GM19468 (cell line): ENCODE measurements around the gene KCNMA1.

Experiments
- ATAC-seq: cut with Tn5 transposase; IDR thresholded peaks from one replicate; pipeline ENCODE4 v1.9.1; 2021; ENCODE audit warnings: mild to moderate bottlenecking, moderate library complexity, moderate number of reproducible peaks; ENCODE audit not compliant: unreplicated experiment; ENCODE audit errors: extremely low read depth

The KCNMA1 gene

DNA sequence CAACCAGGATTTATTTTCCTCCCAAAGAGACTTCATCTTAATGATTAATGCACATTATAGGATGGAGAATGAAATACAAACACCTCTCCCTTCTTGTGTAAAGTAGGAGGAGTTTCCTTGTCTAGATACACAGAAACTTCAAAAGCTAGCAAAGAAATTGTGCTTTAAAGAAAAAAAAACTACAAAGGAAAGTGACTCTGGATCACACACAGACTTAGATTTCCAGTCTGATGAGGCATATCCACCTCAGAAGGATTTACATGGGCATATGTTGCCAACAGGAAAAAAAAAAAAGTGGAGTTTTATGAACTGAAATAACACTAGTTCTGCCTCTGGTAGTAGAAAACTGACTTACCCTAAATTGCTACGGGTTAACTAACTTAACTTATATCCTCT is 449.6 kb downstream of the KCNMA1 start:
- no peak for ATAC-seq

GRCh38 chr10:77187376-77187999 is 450.1 kb downstream of the KCNMA1 start:
- no peak for ATAC-seq

GRCh38 chr10:77186936-77187335 is 450.7 kb downstream of the KCNMA1 start:
- ATAC-seq = no peak

GRCh38 chr10:77185696-77186095 is 451.9 kb downstream of the KCNMA1 start:
- no peak for ATAC-seq

DNA sequence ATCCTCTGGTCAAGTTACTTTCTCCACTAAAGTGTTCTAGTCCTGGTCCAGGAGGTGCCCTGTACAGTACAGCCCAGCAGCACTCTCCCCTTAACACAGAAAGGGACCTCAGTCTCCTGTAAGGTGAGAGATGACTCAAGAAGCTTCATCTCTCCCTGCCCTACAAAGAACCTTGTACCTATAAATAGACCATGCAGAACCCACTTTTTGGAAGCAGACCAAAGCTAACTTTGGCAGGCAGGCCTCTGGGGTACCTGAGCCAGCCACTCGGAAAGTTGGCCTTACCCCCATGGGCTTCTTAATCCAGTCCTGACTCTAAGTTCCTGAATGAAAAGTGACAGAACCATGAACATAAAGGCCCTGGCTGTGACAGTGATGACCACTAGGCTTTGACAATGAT is 454.8 kb downstream of the KCNMA1 start:
- ATAC-seq = no peak

GRCh38 chr10:77180794-77181193 is 456.8 kb downstream of the KCNMA1 start:
- no peak for ATAC-seq

- ATAC-seq = no peak
Observed at GRCh38 chr10:77180104-77180503, 457.5 kb downstream of the KCNMA1 start.

- no peak for ATAC-seq
Observed at GRCh38 chr10:77179015-77179695, 458.5 kb downstream of the KCNMA1 start.

DNA sequence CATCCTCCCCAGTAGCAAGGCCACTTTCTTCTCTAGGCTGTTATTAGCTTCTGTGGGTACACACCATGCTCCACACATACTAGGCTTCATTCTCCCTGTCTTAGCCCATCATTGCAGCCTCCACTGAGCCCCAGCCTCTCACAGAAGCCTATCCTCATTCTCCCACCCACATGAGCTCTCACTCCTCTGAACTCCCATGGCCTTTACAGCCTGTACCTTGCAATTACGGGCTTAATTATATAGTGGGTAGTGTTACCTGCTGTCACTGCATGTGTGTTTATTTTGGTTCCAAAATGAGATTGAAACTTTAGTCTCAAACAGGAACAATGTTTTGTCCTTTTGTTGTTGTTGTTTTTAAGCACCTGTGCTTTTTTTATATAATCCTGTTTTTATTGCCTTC is 460.0 kb downstream of the KCNMA1 start:
- no peak for ATAC-seq

DNA sequence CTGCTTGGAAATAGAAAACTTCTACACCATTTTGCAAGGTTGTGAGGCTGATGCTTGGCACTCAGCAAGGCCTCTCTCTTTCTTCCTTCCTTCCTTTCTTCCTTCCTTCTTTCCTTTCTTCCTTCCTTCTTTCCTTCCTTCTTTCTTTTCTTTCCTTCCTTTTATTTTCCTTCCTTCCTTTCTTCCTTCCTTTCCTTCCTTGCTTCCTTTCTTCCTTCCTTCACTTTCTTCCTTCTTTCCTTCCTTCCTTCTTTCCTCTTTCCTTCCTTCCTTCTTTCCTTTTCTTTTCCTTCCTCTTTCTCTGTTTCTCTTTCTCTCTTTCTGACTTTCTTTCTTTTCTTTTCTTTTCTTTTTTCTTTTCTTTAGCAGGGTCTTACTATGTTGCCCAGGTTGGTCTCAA is 460.4 kb downstream of the KCNMA1 start:
- no peak for ATAC-seq

DNA sequence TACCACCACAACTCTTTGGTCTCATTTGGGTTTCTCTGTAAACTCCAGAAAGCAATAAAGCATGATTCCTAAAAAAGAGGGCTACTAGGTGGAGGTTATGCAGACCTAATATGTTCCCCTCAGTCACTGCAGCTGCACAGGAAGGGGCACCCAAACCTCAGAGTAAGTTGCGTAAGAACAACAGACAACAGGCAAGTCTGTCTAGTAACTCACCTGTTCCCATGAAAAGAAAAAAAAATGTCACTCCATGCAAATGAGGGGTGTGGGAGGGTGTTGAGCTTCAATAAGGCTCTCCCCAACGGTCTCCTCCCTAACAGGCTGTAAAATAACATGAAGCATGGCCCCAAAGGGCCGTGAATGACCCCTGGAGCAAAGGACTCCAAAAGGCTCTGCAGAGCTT is 461.4 kb downstream of the KCNMA1 start:
- ATAC-seq = no peak

GRCh38 chr10:77175631-77176222 is 461.9 kb downstream of the KCNMA1 start:
- no peak for ATAC-seq

DNA sequence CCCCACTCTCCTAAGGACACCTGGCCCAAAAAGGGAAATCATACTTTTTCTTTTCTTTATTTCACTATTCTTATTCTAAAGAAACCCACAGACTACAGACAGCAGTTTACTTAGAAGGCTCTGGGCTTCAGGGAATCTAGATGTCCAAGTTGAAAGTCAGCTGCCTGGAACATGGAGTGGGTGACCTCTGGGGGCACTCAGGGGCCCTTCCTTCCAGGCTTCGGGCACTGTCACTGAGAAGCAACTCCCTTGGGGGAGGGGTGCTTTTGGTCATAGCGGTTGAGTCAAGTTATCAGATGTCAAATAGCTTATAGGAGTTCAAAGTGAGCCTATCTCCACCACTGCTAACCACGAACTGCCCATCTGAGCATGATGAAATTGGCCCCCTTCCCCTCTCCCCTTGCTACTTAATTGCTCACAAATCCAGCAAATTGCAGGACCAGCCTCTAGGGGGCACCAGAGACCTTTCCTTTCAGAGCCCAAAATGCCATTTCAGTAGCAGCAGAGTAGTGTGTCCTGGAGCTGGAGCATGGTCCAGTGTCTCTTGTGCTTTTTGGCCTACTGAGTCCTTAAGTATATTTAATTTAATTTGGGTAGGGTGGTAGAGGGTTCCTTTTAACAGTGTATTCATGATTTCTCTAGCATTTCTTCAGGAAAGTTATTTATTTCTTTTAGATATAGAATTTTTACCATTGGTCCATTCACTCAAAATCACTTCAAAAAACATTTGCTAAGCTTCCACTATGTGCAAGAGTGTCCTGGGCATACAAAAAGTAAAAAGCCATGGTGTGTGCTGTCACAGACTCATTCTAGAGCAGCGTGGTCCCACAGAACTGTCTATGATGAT is 463.8 kb downstream of the KCNMA1 start:
- ATAC-seq = no peak

- ATAC-seq = no peak
Observed at GRCh38 chr10:77172086-77172485, 465.5 kb downstream of the KCNMA1 start.

DNA sequence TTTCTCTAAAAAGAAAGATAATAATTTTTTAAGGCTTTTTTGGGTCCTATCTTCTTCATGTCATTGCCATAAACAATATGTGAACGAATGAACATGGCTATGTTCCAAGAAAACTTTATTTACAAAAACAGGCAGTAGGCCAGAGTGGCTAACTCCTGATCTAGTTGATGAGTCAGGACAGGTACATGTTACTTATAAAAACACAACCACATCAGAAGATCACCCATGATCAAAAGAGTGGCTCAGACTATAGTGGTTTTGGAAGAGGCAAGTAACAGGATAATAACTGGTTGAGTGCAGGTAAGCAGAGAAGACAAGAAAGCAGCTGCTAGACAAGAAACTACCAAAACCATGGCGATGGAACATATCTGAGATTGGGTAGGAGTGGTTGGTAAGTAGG is 468.7 kb downstream of the KCNMA1 start:
- ATAC-seq = no peak

DNA sequence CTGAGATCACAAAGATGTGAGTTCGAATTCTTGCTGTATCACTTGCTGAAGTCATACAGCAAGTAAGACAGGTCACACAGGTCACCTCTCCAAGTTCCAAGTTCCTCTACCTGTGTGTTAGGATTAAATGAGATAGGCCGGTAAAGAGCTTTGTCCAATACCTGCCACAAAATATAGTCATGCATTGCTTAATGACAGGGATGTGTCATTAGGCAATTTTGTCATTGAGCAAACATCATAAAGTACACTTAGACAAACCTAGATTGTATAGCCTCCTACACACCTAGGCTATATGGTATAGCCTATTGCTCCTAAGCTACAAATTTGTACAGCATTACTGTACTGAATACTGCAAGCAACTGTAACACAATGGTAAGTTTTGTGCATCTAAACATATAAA is 469.4 kb downstream of the KCNMA1 start:
- ATAC-seq = no peak

DNA sequence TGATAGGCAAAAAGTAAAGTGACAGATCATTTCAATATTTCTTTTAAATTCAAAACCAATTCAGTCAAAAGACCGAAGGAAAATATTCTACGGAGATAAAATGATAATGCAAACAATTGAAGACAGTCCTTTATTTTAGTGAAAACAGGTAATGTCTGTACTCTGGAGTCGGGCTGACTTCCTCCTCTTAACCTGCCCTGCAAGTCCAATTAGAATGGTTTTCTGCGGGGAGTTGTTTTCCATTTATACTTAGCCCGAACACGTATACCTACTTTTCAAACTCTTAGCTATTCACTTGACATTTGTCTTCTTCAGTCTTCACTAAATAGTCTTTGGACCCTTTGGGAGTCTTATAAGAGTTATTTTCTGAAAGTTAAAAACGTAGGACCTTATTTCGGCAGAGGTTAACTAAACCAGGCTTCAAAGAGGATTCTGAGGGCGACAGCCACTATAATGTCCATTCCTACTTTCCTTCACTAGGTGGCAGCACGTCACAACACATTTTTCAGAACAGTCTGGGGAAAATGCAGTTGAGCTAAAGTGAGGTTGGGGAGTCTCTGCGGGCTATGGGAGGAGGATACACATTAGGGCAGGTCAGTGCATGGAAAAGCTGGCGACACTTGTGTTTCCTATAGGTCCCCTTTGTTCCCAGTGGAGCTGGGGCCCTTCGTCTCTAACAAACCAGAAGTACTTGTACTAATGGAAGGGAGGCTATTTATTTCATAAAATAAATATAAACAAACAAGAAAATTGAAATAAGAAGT is 472.0 kb downstream of the KCNMA1 start:
- ATAC-seq = peak; percentile 76

DNA sequence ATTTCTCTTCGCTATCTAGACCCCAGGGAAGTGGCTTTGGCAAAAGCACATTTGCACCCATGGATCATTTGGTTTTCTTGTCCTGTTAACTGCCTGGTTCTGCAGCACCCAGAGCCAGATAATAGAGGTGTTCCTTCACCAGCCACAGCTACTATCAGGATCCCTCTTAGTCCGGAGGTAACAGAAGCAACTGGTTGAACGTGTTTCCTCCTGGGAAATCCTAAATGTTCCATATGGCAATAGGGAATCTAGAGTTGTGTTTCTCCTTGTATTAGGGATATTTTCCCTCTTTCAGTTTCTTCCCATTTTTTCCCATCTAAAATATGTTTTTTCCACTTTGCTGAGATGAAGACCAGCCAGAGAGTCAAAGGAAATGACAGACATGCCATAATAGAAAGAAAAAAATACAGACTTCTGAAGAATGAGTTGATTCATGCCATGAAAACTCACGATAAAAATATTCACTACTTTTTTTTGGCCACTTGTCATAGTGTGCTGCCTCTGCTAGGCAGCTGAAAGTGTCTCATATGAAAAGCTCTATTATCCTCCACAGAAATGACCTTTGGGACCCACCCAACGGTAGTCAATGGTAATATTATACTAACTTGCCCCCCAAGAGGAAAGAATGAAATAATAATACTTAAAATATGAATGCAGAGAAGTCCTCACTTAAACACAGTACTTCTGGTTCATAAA is 472.8 kb downstream of the KCNMA1 start:
- no peak for ATAC-seq

DNA sequence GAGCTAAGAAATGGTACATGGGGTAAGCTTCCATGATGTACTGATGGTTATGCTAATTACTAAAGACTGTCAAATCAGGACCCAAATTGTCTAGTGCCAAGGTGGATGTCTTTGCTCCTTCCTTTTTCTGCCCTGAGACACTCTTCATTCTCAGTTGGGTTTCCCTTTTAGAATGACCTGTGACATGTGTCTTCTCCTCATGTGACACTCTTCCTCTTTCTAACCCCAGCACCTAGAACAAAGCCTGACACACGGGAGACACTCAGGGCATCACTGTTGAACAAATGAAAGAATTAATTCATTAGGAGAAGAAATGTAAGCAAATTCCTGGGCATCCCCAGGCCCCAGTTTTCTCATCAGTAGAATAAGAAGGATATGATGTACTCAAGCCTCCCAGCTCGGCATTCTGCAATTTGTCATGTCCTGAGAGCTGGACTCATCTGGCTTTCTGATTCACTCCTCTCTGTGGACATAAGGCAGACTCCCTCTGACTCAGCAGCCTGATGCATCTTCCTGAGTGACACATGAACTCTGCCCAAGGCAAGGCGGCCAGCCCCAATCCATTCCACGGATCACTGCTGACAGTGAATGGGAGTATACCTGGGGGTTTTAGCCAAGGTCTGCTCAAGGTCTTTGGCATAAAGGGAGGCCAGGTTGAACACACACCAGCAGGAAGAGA is 473.8 kb downstream of the KCNMA1 start:
- ATAC-seq = no peak
